ENCODE measurements around the gene SH2D6. TPM values are rescaled to one million over a fixed set of nuclear protein-coding genes. Genes with fewer than 3 reads are reported as not detected.

Gene SH2D6
- total and polyA plus RNA-seq, 9 of the 15 experiments (the other 6 are each of a cell fraction or from before 2014, with no cell fraction given) = 0.07 to 0.76 (median 0.33) TPM; not detected in 2

- TF ChIP-seq MAZ (CRISPR knock-in tag; conservative IDR thresholded peaks at IDR 0.05 in 1 of 2, IDR thresholded peaks at IDR 0.05 in 1 of 2) (no peak; a peak in 2 of 4 replicates), ZNF695 (CRISPR knock-in tag; IDR thresholded peaks at IDR 0.05) (no peak), NFIX (CRISPR knock-in tag; IDR thresholded peaks at IDR 0.05; ENCODE audit: low read depth) (no peak), ZBTB5 (IDR thresholded peaks at IDR 0.05) (no peak), ZFX (CRISPR knock-in tag; IDR thresholded peaks at IDR 0.05) (peak; percentile 17), KLF16 (IDR thresholded peaks at IDR 0.05) (no peak), REST (IDR thresholded peaks at IDR 0.05; ENCODE audit: borderline replicate concordance) (peak; percentile 51), REST (CRISPR knock-in tag; IDR thresholded peaks at IDR 0.05; ENCODE audit: low read depth) (no peak), SAP30 (IDR thresholded peaks at IDR 0.05; ENCODE audit: borderline replicate concordance, insufficient read depth, low read depth, low read length, poor library complexity, severe bottlenecking) (no peak), SP2 (IDR thresholded peaks at IDR 0.05; ENCODE audit: extremely low read depth, low read depth, low read length, poor library complexity, severe bottlenecking) (no peak), CGGBP1 (CRISPR knock-in tag; IDR thresholded peaks at IDR 0.05) (no peak), TFAP4 (CRISPR knock-in tag; IDR thresholded peaks at IDR 0.05; ENCODE audit: borderline replicate concordance) (no peak), PHF20 (IDR thresholded peaks at IDR 0.05; ENCODE audit: partially characterized antibody) (no peak), ELF4 (CRISPR knock-in tag; IDR thresholded peaks at IDR 0.05) (peak; percentile 4; the same call in 1 of the 2 replicates), ZFPM2 (CRISPR knock-in tag; IDR thresholded peaks at IDR 0.05) (no peak), SOX6 (IDR thresholded peaks at IDR 0.05) (no peak), SP1 (CRISPR knock-in tag; IDR thresholded peaks at IDR 0.05) (no peak)
Measured at GRCh38 chr2:85414761-85415553, 3.6 kb upstream of the SH2D6 start (continued).

All from K562 (cell line).